ENCODE data around the gene WIPF1. TPM values are rescaled to one million over a fixed set of nuclear protein-coding genes. Genes with fewer than 3 reads are reported as not detected.

The WIPF1 gene
- total RNA-seq, result 100 to 1,000 TPM in 1 of 2 donors, 10 to 100 TPM in 1; 47.5 to 117 TPM
- polyA plus RNA-seq (ENCODE audit: insufficient read length in 6 of 6), result 10 to 100 TPM; 30.7 to 34.6 (median 32.5) TPM
- long read RNA-seq, donor 1, transcript WIPF1-205 (5 exons, 1,772 nt), result major isoform, 6 of 23 reads
- long read RNA-seq, donor 1, partial matches to known transcripts, result 16 of 23 reads
- long read RNA-seq, donor 1, other reads (novel, unspliced or antisense), result 0 of 23 reads
- long read RNA-seq, donor 2, transcript WIPF1-205 (5 exons, 1,772 nt), result major isoform, 7 of 14 reads
- long read RNA-seq, donor 2, partial matches to known transcripts, result 5 of 14 reads
- long read RNA-seq, donor 2, other reads (novel, unspliced or antisense), result 0 of 14 reads
- long read RNA-seq, donor 3, partial matches to known transcripts, result 6 of 9 reads
- long read RNA-seq, donor 3, other reads (novel, unspliced or antisense), result 0 of 9 reads
- long read RNA-seq, donor 4, partial matches to known transcripts, result 0 of 1 reads
- long read RNA-seq, donor 4, other reads (novel, unspliced or antisense), result 1 of 1 reads
- long read RNA-seq, donor 5, transcript WIPF1-205 (5 exons, 1,772 nt), result major isoform, 6 of 8 reads
- long read RNA-seq, donor 5, partial matches to known transcripts, result 0 of 8 reads
- long read RNA-seq, donor 5, other reads (novel, unspliced or antisense), result 0 of 8 reads
- long read RNA-seq, donor 6, transcript WIPF1-205 (5 exons, 1,772 nt), result major isoform, 5 of 3,848 reads
- long read RNA-seq, donor 6, partial matches to known transcripts, result 3,842 of 3,848 reads
- long read RNA-seq, donor 6, other reads (novel, unspliced or antisense), result 0 of 3,848 reads
- long read RNA-seq, donor 7, partial matches to known transcripts, result 0 of 2 reads
- long read RNA-seq, donor 7, other reads (novel, unspliced or antisense), result 0 of 2 reads
- long read RNA-seq, donor 8, partial matches to known transcripts, result 0 of 5 reads
- long read RNA-seq, donor 8, other reads (novel, unspliced or antisense), result 0 of 5 reads
- long read RNA-seq, donor 9, result 0 reads
- long read RNA-seq, donor 10, partial matches to known transcripts, result 0 of 4 reads
- long read RNA-seq, donor 10, other reads (novel, unspliced or antisense), result 4 of 4 reads
- long read RNA-seq, donor 11, full-length matches to known transcripts, result 3 of 3 reads
- long read RNA-seq, donor 11, partial matches to known transcripts, result 0 of 3 reads
- long read RNA-seq, donor 11, other reads (novel, unspliced or antisense), result 0 of 3 reads
- long read RNA-seq, donor 12, partial matches to known transcripts, result 0 of 2 reads
- long read RNA-seq, donor 12, other reads (novel, unspliced or antisense), result 0 of 2 reads

- Histone ChIP-seq H3K4me3 (peak within 1 kb of the TSS; percentile 6 to 40), H3K4me1 (peaks cover 0 to 64% of the 10 kb centered on the region in 2 donors), H3K27me3 (no peaks in the 10 kb centered on the region), H3K36me3 (no peaks in the 10 kb centered on the region), H3K27ac (peak within 1 kb of the TSS; percentile 86 to 88), H3K9me3 (no peaks in the 10 kb centered on the region)
- DNase-seq, result no peak
- intact Hi-C loops (cut with DNase I), result no loop called here
- ATAC-seq, result peak; percentile 60
- TF ChIP-seq CTCF (IDR thresholded peaks at IDR 0.05), result no peak
Observed at GRCh38 chr2:174597345-174598047, at the start of gene WIPF1. WIPF1 (minus strand) TSS chr2:174597804; CDS start chr2:174585573, 12,231 bp downstream.

- intact Hi-C loops (cut with DNase I), result no loop called here
- no peak for ATAC-seq
- H3K27ac ChIP-seq, result no peak overlapping the region
- peaks cover 0 to 9% of the 10 kb centered on the region in 2 donors for H3K9me3 ChIP-seq
- DNase-seq, result no peak
- no peaks in the 10 kb centered on the region for H3K27me3 ChIP-seq
- H3K4me3 ChIP-seq, result no peak overlapping the region
- peaks cover 0 to 5% of the 10 kb centered on the region in 2 donors for H3K36me3 ChIP-seq
- no peak for TF ChIP-seq CTCF (IDR thresholded peaks at IDR 0.05)
- no peaks in the 10 kb centered on the region for H3K4me1 ChIP-seq
Observed at GRCh38 chr2:174645296-174645695, 47.7 kb upstream of the WIPF1 start.

- Histone ChIP-seq H3K9me3 (peaks cover 0 to 9% of the 10 kb centered on the region in 2 donors), H3K27ac (no peak overlapping the region), H3K4me3 (no peak overlapping the region), H3K36me3 (peaks cover 0 to 5% of the 10 kb centered on the region in 2 donors), H3K4me1 (no peaks in the 10 kb centered on the region), H3K27me3 (no peaks in the 10 kb centered on the region)
- DNase-seq, result no peak
- no peak for TF ChIP-seq CTCF (IDR thresholded peaks at IDR 0.05)
- ATAC-seq, result no peak
- intact Hi-C loops (cut with DNase I), result no loop called here
Observed at GRCh38 chr2:174644406-174644805, 46.8 kb upstream of the WIPF1 start.

GRCh38 chr2:174643356-174643755, 45.8 kb upstream of the WIPF1 start:
- no peak for TF ChIP-seq CTCF (IDR thresholded peaks at IDR 0.05)

More at GRCh38 chr2:174643356-174643755, 45.8 kb upstream of the WIPF1 start:
- no peaks in the 10 kb centered on the region for H3K27me3 ChIP-seq
- intact Hi-C loops (cut with DNase I), result no loop called here
- peaks cover 0 to 5% of the 10 kb centered on the region in 2 donors for H3K36me3 ChIP-seq
- no peaks in the 10 kb centered on the region for H3K9me3 ChIP-seq
- H3K4me3 ChIP-seq, result no peak overlapping the region
- no peak overlapping the region for H3K27ac ChIP-seq
- DNase-seq, result no peak
- ATAC-seq, result no peak
- H3K4me1 ChIP-seq, result no peaks in the 10 kb centered on the region
